Measurements from ENCODE around the gene INPP5J.

Gene INPP5J

DNA sequence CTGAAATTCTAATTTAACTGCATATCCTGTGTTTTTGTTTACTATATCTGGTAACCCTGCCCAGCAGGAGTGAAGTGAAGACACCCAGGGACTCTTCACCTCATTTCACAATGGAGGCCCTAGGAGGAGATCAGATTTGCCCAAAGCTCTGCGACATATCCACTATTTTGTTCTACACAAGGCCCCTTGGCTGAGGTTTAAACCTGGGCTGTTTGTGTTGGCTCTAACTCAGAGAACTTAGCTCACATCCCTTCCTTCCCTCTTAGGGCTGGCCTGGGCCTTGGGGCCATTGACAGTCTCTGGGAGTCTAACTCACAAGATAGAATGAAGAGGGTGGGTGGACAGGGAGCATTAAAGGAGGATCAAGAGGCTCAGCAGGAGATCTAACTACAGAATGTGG is 25.7 kb downstream of the INPP5J start:
- TF ChIP-seq, protein P1, sequence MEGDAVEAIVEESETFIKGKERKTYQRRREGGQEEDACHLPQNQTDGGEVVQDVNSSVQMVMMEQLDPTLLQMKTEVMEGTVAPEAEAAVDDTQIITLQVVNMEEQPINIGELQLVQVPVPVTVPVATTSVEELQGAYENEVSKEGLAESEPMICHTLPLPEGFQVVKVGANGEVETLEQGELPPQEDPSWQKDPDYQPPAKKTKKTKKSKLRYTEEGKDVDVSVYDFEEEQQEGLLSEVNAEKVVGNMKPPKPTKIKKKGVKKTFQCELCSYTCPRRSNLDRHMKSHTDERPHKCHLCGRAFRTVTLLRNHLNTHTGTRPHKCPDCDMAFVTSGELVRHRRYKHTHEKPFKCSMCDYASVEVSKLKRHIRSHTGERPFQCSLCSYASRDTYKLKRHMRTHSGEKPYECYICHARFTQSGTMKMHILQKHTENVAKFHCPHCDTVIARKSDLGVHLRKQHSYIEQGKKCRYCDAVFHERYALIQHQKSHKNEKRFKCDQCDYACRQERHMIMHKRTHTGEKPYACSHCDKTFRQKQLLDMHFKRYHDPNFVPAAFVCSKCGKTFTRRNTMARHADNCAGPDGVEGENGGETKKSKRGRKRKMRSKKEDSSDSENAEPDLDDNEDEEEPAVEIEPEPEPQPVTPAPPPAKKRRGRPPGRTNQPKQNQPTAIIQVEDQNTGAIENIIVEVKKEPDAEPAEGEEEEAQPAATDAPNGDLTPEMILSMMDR (IDR thresholded peaks at IDR 0.05; ENCODE audit: low read depth, low read length): no peak
- H3K4me3 ChIP-seq (ENCODE audit: low read depth, low read length): no peak overlapping the region

DNA sequence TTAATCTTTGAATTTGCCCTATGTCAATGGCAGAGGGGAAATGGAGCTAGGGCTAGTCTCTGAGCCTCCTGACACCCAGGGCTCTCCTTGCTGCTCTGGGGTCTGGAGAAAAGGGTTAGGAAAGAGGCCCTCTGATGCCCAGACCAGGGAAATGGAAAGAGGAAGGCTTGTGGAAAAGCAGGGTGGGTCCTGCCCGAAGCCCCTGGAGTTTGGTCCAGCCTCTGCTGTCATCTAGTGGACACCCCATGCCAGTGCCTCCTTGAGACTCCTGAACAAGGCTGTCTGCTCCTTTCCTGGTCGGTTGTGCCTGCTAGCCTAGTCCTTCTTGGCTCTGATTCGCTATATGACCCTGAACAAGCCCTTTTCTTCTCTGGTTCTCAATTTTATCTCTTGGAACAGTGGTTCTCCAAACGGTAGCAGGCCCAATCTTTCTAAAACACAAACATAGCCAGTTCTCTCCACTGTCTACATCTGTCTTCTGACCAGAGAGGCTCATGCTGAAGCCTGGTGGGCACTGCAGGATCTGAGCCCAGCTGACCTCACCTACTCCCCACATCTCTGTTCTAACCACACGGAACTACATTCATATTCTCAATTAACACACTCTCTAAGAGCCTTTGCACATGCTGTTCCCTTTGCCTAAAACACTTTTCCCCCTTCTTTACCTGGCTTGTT is 26.3 kb downstream of the INPP5J start:
- no peak overlapping the region for H3K4me3 ChIP-seq (ENCODE audit: low read depth, low read length)
- TF ChIP-seq, protein P1 (IDR thresholded peaks at IDR 0.05; ENCODE audit: low read depth, low read length): peak; percentile 99

DNA sequence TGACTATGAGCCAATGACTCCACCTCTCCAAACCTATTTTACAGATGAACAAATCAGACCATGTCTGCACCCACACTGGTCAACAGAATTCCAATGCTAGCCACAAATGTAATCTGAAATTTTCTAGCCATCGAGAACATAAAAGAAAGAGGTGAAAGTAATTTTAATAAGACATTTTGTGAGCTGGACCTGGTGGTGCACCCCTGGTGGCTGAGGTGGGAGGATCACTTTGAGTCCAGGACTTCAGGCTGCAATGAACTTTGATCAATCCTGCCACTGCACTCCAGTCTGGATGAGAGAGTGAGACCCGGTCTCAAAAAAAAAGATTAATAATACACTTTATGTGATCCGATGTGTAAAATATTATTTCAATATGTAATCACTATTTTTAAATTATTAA is 27.8 kb downstream of the INPP5J start:
- H3K4me3 ChIP-seq (ENCODE audit: low read depth, low read length): no peak overlapping the region
- TF ChIP-seq, protein P1 (IDR thresholded peaks at IDR 0.05; ENCODE audit: low read depth, low read length): peak; percentile 34; the same call in 1 of the 2 replicates

DNA sequence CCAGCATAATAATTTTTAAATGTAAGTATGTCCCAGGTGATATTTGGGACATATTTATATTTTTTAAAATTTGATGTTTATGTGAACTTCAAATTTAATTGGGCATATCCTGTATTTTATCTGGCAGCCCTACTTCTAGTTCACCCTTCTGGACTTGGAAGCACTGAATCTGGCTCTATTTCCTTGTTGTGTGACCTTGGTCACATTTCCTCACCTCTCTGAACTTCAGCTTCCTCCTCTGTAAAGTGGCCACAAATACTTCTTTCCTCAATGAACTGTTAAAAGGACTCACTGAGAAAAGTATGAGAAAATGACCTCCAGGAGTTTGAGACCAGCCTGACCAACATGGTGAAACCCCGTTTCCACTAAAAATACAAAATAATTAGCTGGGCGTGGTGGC is 29.1 kb downstream of the INPP5J start:
- H3K4me3 ChIP-seq (ENCODE audit: low read depth, low read length): no peak overlapping the region
- TF ChIP-seq, protein P1 (IDR thresholded peaks at IDR 0.05; ENCODE audit: low read depth, low read length): no peak

GRCh38 chr22:31153357-31153756 is 30.6 kb downstream of the INPP5J start:
- no peak overlapping the region for H3K4me3 ChIP-seq (ENCODE audit: low read depth, low read length)
- TF ChIP-seq, protein P1 (IDR thresholded peaks at IDR 0.05; ENCODE audit: low read depth, low read length): no peak

- TF ChIP-seq, protein P1 (IDR thresholded peaks at IDR 0.05; ENCODE audit: low read depth, low read length): no peak
- no peak overlapping the region for H3K4me3 ChIP-seq (ENCODE audit: low read depth, low read length)
Observed at GRCh38 chr22:31154975-31155374, 32.2 kb downstream of the INPP5J start.

GRCh38 chr22:31155422-31155821 is 32.7 kb downstream of the INPP5J start:
- no peak overlapping the region for H3K4me3 ChIP-seq (ENCODE audit: low read depth, low read length)
- TF ChIP-seq, protein P1 (IDR thresholded peaks at IDR 0.05; ENCODE audit: low read depth, low read length): no peak
